ENCODE data around the gene PDLIM3. TPM values are rescaled to one million over a fixed set of nuclear protein-coding genes. Genes with fewer than 3 reads are reported as not detected.
A peak's percentile ranks its signal among the peaks of the same experiment; 100 is the strongest.

PDLIM3 gene
- total RNA-seq, 4 donors from 2014 or later, result 15.1 to 73.0 (median 45.2) TPM

DNA sequence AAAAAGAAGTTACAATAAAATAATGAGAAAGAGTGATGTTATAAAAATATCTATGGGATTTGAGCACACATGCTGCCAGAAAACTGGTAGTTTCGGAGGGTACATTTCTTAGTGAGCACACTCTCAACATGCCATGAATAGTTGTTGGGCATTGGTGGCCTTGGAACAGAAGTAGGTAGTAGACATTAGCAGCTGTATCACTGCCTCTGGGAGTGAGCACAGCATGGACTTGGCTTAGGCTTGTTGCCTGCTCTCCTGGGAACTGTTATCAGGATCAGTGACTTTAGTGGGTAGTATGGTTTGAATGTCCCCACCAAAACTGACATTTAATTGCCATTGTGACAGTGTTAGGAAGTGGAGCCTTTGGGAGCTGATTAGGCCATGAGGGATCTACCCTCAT is 13.3 kb upstream of the PDLIM3 start:
- Histone ChIP-seq H3K27ac (no peak overlapping the region), H3K4me1 (no peaks in the 10 kb centered on the region), H3K36me3 (no peaks in the 10 kb centered on the region), H3K4me3 (no peak overlapping the region), H3K9me3 (no peaks in the 10 kb centered on the region), H3K27me3 (no peaks in the 10 kb centered on the region)
- DNase-seq, result no peak
- TF ChIP-seq, protein P1, sequence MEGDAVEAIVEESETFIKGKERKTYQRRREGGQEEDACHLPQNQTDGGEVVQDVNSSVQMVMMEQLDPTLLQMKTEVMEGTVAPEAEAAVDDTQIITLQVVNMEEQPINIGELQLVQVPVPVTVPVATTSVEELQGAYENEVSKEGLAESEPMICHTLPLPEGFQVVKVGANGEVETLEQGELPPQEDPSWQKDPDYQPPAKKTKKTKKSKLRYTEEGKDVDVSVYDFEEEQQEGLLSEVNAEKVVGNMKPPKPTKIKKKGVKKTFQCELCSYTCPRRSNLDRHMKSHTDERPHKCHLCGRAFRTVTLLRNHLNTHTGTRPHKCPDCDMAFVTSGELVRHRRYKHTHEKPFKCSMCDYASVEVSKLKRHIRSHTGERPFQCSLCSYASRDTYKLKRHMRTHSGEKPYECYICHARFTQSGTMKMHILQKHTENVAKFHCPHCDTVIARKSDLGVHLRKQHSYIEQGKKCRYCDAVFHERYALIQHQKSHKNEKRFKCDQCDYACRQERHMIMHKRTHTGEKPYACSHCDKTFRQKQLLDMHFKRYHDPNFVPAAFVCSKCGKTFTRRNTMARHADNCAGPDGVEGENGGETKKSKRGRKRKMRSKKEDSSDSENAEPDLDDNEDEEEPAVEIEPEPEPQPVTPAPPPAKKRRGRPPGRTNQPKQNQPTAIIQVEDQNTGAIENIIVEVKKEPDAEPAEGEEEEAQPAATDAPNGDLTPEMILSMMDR (IDR thresholded peaks at IDR 0.05), result no peak
- TF ChIP-seq POLR2A (IDR thresholded peaks at IDR 0.05), result no peak

DNA sequence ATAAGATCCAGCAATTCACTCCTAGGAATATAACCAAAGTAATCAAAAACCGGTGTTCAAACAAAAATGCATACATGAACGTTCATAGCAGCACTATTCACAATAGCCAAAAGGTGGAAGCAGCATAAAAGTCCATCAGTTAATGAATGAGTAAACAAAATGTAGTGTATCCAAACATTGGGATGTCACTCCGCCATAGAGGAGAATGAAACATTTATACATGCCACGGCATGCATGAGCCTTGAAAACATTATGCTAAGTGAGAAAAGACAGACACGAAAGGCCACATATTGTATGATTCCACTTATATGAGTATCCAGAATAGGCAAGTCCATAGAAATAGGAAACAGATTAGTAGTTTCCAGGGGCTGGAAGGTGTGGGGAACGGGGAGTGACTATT is 11.0 kb upstream of the PDLIM3 start:
- TF ChIP-seq, protein P1 (IDR thresholded peaks at IDR 0.05), result no peak
- TF ChIP-seq POLR2A (IDR thresholded peaks at IDR 0.05), result no peak
- Histone ChIP-seq H3K4me3 (no peak overlapping the region), H3K9me3 (no peaks in the 10 kb centered on the region), H3K4me1 (no peaks in the 10 kb centered on the region), H3K27me3 (no peaks in the 10 kb centered on the region), H3K27ac (no peak overlapping the region), H3K36me3 (no peaks in the 10 kb centered on the region)
- DNase-seq, result no peak

DNA sequence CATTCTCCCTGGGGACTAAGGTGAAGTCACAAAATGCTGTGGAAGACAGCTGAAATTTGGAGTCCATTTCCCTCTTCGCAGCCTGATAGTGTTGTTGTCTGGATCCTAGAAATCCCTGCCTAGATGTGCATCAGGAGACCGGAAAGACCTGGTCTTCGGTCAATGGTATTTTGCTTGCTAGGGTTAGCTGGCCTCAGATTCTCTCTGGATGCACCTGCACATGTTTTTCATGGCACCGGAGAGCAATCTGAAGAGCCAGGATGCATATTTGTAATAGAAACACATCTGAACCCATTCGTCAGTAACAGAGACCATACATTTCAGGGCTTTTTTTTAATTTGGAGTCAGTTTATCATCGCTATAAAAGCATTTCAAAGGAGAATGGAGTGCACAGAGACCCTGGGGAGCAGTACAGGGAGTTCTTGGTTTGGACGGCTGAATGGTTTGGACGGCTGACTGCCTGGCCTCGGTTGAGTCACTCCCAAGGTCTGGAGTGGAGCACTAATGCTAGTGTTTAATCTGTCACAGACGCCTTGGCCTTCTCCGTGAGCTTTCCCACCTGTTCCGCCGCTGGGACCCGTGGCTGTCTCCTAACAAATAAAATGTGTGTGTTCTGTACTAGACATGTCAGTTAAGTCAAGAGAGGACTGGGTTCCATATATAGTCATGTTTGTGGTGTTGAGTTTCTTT is 7.5 kb upstream of the PDLIM3 start:
- H3K9me3 ChIP-seq, result no peaks in the 10 kb centered on the region
- H3K4me3 ChIP-seq, result no peak overlapping the region
- H3K27ac ChIP-seq, result peak overlapping the region in 2 of 4 donors; percentile 9 to 52
- no peaks in the 10 kb centered on the region for H3K4me1 ChIP-seq
- H3K36me3 ChIP-seq, result no peaks in the 10 kb centered on the region
- TF ChIP-seq, protein P1 (IDR thresholded peaks at IDR 0.05), result no peak
- TF ChIP-seq POLR2A (IDR thresholded peaks at IDR 0.05), result no peak
- DNase-seq, result peak in 1 of 3 donors; percentile 63
- H3K27me3 ChIP-seq, result no peaks in the 10 kb centered on the region

DNA sequence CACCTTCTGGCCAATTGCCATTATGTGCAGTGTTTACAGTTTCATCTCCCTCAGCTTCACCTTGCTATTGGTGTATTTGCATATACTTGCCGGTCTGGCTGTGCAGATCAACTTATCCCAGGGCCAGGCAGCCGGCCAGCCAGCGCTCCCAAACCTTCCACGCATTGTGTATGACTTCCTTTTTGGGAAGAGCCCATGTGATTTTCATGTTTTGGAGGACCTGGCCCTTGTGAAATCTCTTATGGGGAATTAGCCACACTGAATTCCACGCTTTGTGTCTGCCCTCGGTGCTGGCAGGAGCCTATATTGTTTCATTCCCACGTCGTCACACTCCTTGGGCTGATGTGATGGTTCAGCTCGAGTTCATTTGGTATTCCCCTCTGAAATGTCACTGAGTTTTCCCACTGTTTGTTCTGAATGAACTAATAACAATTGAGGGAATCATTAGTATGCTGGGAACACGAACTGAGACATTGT is 6.0 kb upstream of the PDLIM3 start:
- Histone ChIP-seq H3K9me3 (no peaks in the 10 kb centered on the region), H3K4me3 (no peak overlapping the region), H3K36me3 (no peaks in the 10 kb centered on the region), H3K27me3 (no peaks in the 10 kb centered on the region), H3K27ac (peak overlapping the region in 3 of 4 donors; percentile 8 to 54 (median 52)), H3K4me1 (no peaks in the 10 kb centered on the region)
- no peak for TF ChIP-seq POLR2A (IDR thresholded peaks at IDR 0.05)
- TF ChIP-seq, protein P1 (IDR thresholded peaks at IDR 0.05), result no peak
- DNase-seq, result peak in 1 of 3 donors; percentile 56

- Histone ChIP-seq H3K4me3 (no peak overlapping the region), H3K9me3 (no peaks in the 10 kb centered on the region), H3K36me3 (no peaks in the 10 kb centered on the region), H3K27ac (peak overlapping the region in 2 of 4 donors; percentile 52 to 54), H3K27me3 (no peaks in the 10 kb centered on the region), H3K4me1 (no peaks in the 10 kb centered on the region)
- DNase-seq, result no peak
- TF ChIP-seq, protein P1 (IDR thresholded peaks at IDR 0.05), result no peak
- no peak for TF ChIP-seq POLR2A (IDR thresholded peaks at IDR 0.05)
Measured at GRCh38 chr4:185540487-185541120, 5.3 kb upstream of the PDLIM3 start.
